Right lobe of liver (tissue), 6 donors: ENCODE measurements around the gene SRP19. TPM values are rescaled to one million over a fixed set of nuclear protein-coding genes. Genes with fewer than 3 reads are reported as not detected.

ENCODE experiments used
- ATAC-seq, 4 donors: fragments of 200-7000 bp; cut with Tn5 transposase; one replicate each; pipeline ENCODE4 v1.9.1; 2020; ENCODE audit warnings: mild to moderate bottlenecking in 4 of 4, moderate library complexity in 4 of 4
- DNase-seq, 3 donors: peaks; one replicate each; pipeline ENCODE4 v3.0.0-alpha.2; 2020
- H3K27ac ChIP-seq, 3 donors: fragments of 200-600 bp; one replicate each; pipeline ENCODE4 v1.8.0; 2022
- H3K27me3 ChIP-seq, 2 donors: fragments of 200-600 bp; one replicate each; pipeline ENCODE4 v1.8.0; 2022
- H3K36me3 ChIP-seq, 4 donors: fragments of 200-600 bp; sonication (generic) in 1 of 4; one replicate each; pipeline versions ENCODE4 v1.5.1 to v1.8.0; 2017 to 2022; ENCODE audit warnings: control low read depth in 1 of 4
- H3K4me1 ChIP-seq, 4 donors: fragments of 200-600 bp; sonication (generic) in 1 of 4; one replicate each; pipeline versions ENCODE4 v1.5.1 to v1.8.0; 2017 to 2022; ENCODE audit warnings: control low read depth in 1 of 4
- H3K4me3 ChIP-seq, 3 donors: fragments of 200-600 bp; one replicate each; pipeline ENCODE4 v1.8.0; 2022
- H3K9me3 ChIP-seq, 4 donors: fragments of 200-600 bp; sonication (generic) in 1 of 4; one replicate each; pipeline versions ENCODE4 v1.5.1 to v1.8.0; 2017 to 2022; ENCODE audit warnings: control low read depth in 1 of 4
- POLR2A ChIP-seq: fragments of 450-650 bp; IDR thresholded peaks from one replicate; pipeline ENCODE4 v1.6.1; 2017; ENCODE audit warnings: antibody characterized with exemption, mild to moderate bottlenecking
- WGBS: methylation state at CpG from one replicate; pipeline ENCODE4 v1.1.6; 2018; ENCODE audit warnings: low coverage, low lambda C conversion rate; ENCODE audit not compliant: insufficient coverage; ENCODE audit errors: missing lambda C conversion rate; 5-methylcytosine and 5-hydroxymethylcytosine counted together
- intact Hi-C, 2 donors: fragments of 100-400 bp; cut with DNase I; formaldehyde crosslinking; loops; one replicate each; pipeline versions ENCODE4 v1.11.2 to v1.14.1; 2022
- total RNA-seq, 6 experiments: library from RNA; depleted of rRNA in 2 of 6; stranded (reverse); fragments of >200 nt in 2 of 6; fragmentation: NEBNext Ultra II Directional in 3 of 6; extraction: Animal tissue kit (Norgen Biotek cat#: 25700) in 3 of 6; gene quantifications; one replicate each; pipeline versions ENCODE4 v1.1.0 to v1.2.4, GENCODE V29; 2016 to 2023
- TF ChIP-seq, protein P1 (sequence below), 4 donors: fragments of 200-600 bp in 3 of 4; fragments of 450-650 bp in 1 of 4; IDR thresholded peaks; one replicate each; pipeline versions ENCODE4 v1.5.1 to v1.8.0; 2016 to 2022; ENCODE audit warnings: antibody characterized with exemption in 4 of 4, mild to moderate bottlenecking in 2 of 4
- donor health status: DM: no; HTN: yes; CAD: no.
- donor health status: DM: no; HTN: no; CAD: no.
- donor health status: DM: no; HTN: no; CAD: no.
- donor health status: DM: no; HTN: yes; CAD: no.
- donor health status: DM: no; HTN: yes; CAD: no.

SRP19 gene
- total RNA-seq, 6 experiments from 2014 or later, result 17.0 to 63.4 (median 23.3) TPM

DNA sequence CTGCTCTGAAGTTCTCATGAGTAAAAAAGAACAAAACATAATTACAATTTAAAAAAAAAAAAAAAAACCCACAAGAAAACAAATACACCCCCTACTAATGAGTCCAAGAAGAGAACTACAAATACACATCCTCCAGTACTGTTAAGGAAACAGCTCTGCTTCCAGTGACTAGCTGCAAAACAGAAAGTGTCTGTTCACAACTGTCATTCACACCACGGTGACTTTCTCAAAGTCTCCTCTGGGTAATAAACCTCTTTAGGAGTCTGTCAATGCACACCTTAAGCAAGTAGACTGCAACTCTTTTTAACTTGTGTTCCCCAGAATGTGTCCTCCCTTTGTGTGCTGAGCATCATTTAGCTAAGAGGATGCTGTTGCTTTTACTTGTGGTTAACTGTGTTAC, 54.7 kb downstream of the SRP19 start:
- ATAC-seq (no peak), DNase-seq (no peak)
- Histone ChIP-seq H3K27ac (no peak overlapping the region), H3K4me3 (no peak overlapping the region), H3K4me1 (peaks cover 0 to 16% (median 5%) of the 10 kb centered on the region in 4 donors), H3K27me3 (no peaks in the 10 kb centered on the region), H3K36me3 (peaks cover 0 to 30% (median 7%) of the 10 kb centered on the region in 4 donors), H3K9me3 (no peaks in the 10 kb centered on the region)
- intact Hi-C loops, result no loop called here
- TF ChIP-seq POLR2A, result no peak
- TF ChIP-seq, protein P1, sequence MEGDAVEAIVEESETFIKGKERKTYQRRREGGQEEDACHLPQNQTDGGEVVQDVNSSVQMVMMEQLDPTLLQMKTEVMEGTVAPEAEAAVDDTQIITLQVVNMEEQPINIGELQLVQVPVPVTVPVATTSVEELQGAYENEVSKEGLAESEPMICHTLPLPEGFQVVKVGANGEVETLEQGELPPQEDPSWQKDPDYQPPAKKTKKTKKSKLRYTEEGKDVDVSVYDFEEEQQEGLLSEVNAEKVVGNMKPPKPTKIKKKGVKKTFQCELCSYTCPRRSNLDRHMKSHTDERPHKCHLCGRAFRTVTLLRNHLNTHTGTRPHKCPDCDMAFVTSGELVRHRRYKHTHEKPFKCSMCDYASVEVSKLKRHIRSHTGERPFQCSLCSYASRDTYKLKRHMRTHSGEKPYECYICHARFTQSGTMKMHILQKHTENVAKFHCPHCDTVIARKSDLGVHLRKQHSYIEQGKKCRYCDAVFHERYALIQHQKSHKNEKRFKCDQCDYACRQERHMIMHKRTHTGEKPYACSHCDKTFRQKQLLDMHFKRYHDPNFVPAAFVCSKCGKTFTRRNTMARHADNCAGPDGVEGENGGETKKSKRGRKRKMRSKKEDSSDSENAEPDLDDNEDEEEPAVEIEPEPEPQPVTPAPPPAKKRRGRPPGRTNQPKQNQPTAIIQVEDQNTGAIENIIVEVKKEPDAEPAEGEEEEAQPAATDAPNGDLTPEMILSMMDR (IDR thresholded peaks at IDR 0.05), result no peak
- WGBS, result 25% methylated on average over 1 of the region's 1 CpG

DNA sequence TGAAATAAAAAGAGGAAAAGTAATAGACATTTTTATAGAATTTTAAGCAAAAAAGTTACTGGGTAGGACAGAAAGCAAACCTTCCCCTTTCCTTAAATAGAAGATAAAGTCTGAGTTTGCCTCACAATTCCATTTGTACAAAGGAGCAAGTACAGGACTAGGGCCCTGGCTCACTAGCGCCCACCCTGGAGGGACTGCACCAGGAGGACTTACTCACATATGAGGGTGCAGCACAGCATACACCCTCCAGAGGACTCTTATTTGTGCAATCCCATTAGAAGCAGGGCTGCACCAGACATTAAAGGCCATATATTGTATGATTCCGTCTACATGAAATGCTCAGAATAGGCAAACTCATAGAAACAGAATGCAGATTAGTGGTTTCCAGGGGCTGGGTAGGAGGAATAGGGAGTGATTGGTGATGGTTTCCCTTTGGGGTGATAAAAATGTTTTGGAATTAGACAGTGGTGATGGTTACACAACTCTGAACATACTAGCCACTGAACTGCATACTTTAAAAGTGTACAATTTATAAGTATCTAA, 56.4 kb downstream of the SRP19 start:
- peaks cover 0 to 30% (median 7%) of the 10 kb centered on the region in 4 donors for H3K36me3 ChIP-seq
- no peak for TF ChIP-seq POLR2A
- TF ChIP-seq, protein P1 (IDR thresholded peaks at IDR 0.05), result no peak
- H3K27me3 ChIP-seq, result no peaks in the 10 kb centered on the region
- intact Hi-C loops, result no loop called here
- WGBS, result 83% methylated on average over 2 of the region's 2 CpGs
- no peak for DNase-seq
- no peaks in the 10 kb centered on the region for H3K9me3 ChIP-seq
- H3K4me3 ChIP-seq, result no peak overlapping the region
- no peak overlapping the region for H3K27ac ChIP-seq
- peaks cover 0 to 19% (median 6%) of the 10 kb centered on the region in 4 donors for H3K4me1 ChIP-seq
- ATAC-seq, result no peak

DNA sequence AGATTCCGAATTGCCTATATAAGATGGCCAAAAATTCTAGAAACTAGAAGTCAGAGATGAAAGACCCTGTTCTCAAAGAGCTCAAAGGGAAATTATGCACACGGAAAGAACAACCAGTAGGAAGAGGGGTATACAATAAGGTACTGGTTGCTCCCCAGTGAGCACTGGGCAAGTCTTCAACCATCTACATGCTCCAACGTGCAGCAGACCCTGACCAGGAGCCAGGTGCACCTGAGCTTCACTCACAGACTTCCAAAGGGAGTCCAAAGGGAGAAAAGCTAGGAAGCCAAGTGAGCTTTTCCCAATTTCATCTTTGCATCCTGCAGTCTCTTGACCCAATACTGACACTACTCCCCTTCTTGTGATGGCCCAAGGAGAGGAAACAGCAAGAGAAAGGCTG, 57.0 kb downstream of the SRP19 start:
- ATAC-seq (no peak), DNase-seq (no peak)
- intact Hi-C loops, result no loop called here
- Histone ChIP-seq H3K4me1 (peaks cover 0 to 22% (median 8%) of the 10 kb centered on the region in 4 donors), H3K4me3 (no peak overlapping the region), H3K36me3 (peaks cover 0 to 30% (median 7%) of the 10 kb centered on the region in 4 donors), H3K27ac (no peak overlapping the region), H3K9me3 (no peaks in the 10 kb centered on the region), H3K27me3 (no peaks in the 10 kb centered on the region)
- TF ChIP-seq, protein P1 (IDR thresholded peaks at IDR 0.05), result no peak
- TF ChIP-seq POLR2A, result no peak
- 87% methylated on average over 3 of the region's 3 CpGs for WGBS

DNA sequence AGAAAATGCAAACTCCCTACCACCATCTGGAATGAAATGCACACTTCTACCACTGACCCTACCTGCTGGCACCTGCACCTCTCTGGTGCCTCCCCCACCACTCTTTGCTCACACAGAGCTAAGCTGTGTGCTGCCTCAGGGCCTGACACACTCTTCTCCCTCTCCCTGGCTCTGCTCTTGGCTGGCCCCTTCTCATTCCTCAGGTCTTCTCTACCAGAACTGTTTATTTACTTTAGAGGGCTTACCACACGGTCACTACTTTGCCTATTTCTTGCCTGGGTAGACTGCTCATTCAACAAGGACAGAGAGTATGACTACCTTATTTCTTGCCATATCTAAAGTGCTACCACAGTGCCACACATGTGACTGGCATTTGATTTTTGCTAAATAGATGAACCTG, 57.6 kb downstream of the SRP19 start:
- Histone ChIP-seq H3K36me3 (peaks cover 0 to 30% (median 7%) of the 10 kb centered on the region in 4 donors), H3K27ac (no peak overlapping the region), H3K9me3 (no peaks in the 10 kb centered on the region), H3K27me3 (no peaks in the 10 kb centered on the region), H3K4me3 (no peak overlapping the region), H3K4me1 (peaks cover 0 to 22% (median 8%) of the 10 kb centered on the region in 4 donors)
- ATAC-seq, result no peak
- intact Hi-C loops, result no loop called here
- 50% methylated on average over 1 of the region's 1 CpG for WGBS
- TF ChIP-seq POLR2A, result no peak
- TF ChIP-seq, protein P1 (IDR thresholded peaks at IDR 0.05), result no peak
- DNase-seq, result no peak

Other genes with a start within 250 kb of the SRP19 start
- 10 to 100 TPM; 12.4 to 34.5 (median 16.9) TPM for gene APC, start 123.4 kb upstream of the SRP19 start, total RNA-seq
- gene REEP5, start 60.9 kb downstream of the SRP19 start, total RNA-seq, result 10 to 100 TPM; 52.2 to 75.6 (median 64.0) TPM
- gene DCP2, start 115.5 kb downstream of the SRP19 start, total RNA-seq, result 10 to 100 TPM; 12.0 to 20.8 (median 14.6) TPM